SU-DHL-6 (cell line): ENCODE measurements around the gene RAN.

Experiments
- H2AFZ ChIP-seq: fragments of 200-600 bp; sonication (generic); 2 replicates; pipeline ENCODE4 v1.6.1; 2014; ENCODE audit warnings: low read depth, mild to moderate bottlenecking, moderate library complexity, mixed read lengths, antibody characterized with exemption, low read length; ENCODE audit not compliant: severe bottlenecking
- H3F3A ChIP-seq: fragments of 200-600 bp; shearing (Covaris generic); 2 replicates; pipeline ENCODE4 v1.6.0; 2016; ENCODE audit warnings: antibody characterized with exemption, mild to moderate bottlenecking; ENCODE audit not compliant: insufficient read depth
- H3K27ac ChIP-seq: fragments of 200-600 bp; sonication (generic); 2 replicates; pipeline ENCODE4 v1.5.1; 2016; ENCODE audit warnings: low read depth, mild to moderate bottlenecking, low read length, moderate library complexity, mixed read lengths
- H3K27me3 ChIP-seq: fragments of 200-600 bp; sonication (generic), shearing (Covaris generic); 2 replicates; pipeline ENCODE4 v1.6.0; 2014; ENCODE audit warnings: mild to moderate bottlenecking, low read length
- H3K36me3 ChIP-seq: fragments of 200-600 bp; sonication (generic); 2 replicates; pipeline ENCODE4 v1.6.1; 2014; ENCODE audit warnings: mild to moderate bottlenecking, low read length, mixed read lengths
- H3K4me2 ChIP-seq: fragments of 300-600, 200-600 bp; shearing (Covaris generic), sonication (generic); 2 replicates; pipeline ENCODE4 v1.6.0; 2014; ENCODE audit warnings: low read length, low read depth, mild to moderate bottlenecking; ENCODE audit not compliant: poor library complexity, severe bottlenecking
- H3K4me3 ChIP-seq: fragments of 200-600 bp; sonication (generic); 2 replicates; pipeline ENCODE4 v1.5.1; 2014; ENCODE audit warnings: antibody characterized with exemption, low read length, mild to moderate bottlenecking, mixed read lengths; ENCODE audit not compliant: insufficient read depth, poor library complexity, severe bottlenecking
- H3K79me2 ChIP-seq: fragments of 200-600 bp; sonication (generic); 2 replicates; pipeline ENCODE4 v1.6.1; 2014; ENCODE audit warnings: mild to moderate bottlenecking, low read length, moderate library complexity; ENCODE audit not compliant: insufficient read depth
- H3K9ac ChIP-seq: fragments of 200-600 bp; sonication (generic); 2 replicates; pipeline ENCODE4 v1.7.0; 2014; ENCODE audit warnings: mild to moderate bottlenecking, low read length
- H3K9me2 ChIP-seq: fragments of 200-600 bp; sonication (generic); replicated peaks from 2 replicates; pipeline ENCODE4 v1.6.1; 2014; ENCODE audit warnings: low read length; ENCODE audit not compliant: insufficient read depth
- H3K9me3 ChIP-seq: fragments of 200-600 bp; sonication (generic); 2 replicates; pipeline ENCODE4 v1.6.1; 2014; ENCODE audit warnings: low read length, mixed read lengths; ENCODE audit not compliant: insufficient read depth
- H4K20me1 ChIP-seq: fragments of 200-600 bp; sonication (generic); 2 replicates; pipeline ENCODE4 v1.6.1; 2014; ENCODE audit warnings: low read depth, mild to moderate bottlenecking, antibody characterized with exemption, low read length, moderate library complexity, mixed read lengths
- CTCF ChIP-seq: fragments of 200-600 bp; sonication (generic); IDR thresholded peaks from one replicate; pipeline ENCODE4 v1.5.1; 2017; ENCODE audit warnings: antibody characterized with exemption, mild to moderate bottlenecking, low read length, moderate library complexity; ENCODE audit not compliant: insufficient read depth, poor library complexity, severe bottlenecking
- EZH2phosphoT487 ChIP-seq: fragments of 200-600 bp; sonication (generic), shearing (Covaris generic); conservative IDR thresholded peaks from 2 replicates; pipeline ENCODE4 v1.6.1; 2018; ENCODE audit warnings: mild to moderate bottlenecking, antibody characterized with exemption, low read length, moderate library complexity, mixed read lengths

Gene RAN

GRCh38 chr12:130863298-130863697 lies 8.6 kb upstream of the RAN start:
- Histone ChIP-seq H3K27me3 (no peaks in the 10 kb centered on the region), H3K27ac (no peak overlapping the region), H4K20me1 (no peaks in the 10 kb centered on the region), H3K9me2 (no peaks in the 10 kb centered on the region), H2AFZ (no peak overlapping the region), H3F3A (no peaks in the 10 kb centered on the region), H3K9me3 (no peaks in the 10 kb centered on the region), H3K79me2 (no peaks in the 10 kb centered on the region), H3K4me2 (no peak overlapping the region), H3K4me3 (no peak overlapping the region), H3K36me3 (no peaks in the 10 kb centered on the region), H3K9ac (no peak overlapping the region)
- TF ChIP-seq CTCF, result no peak
- no peak for TF ChIP-seq EZH2phosphoT487

GRCh38 chr12:130868412-130868811 lies 3.5 kb upstream of the RAN start:
- no peak overlapping the region for H2AFZ ChIP-seq
- peaks cover 3% of the 10 kb centered on the region; the same call in 1 of the 2 replicates for H4K20me1 ChIP-seq
- H3K79me2 ChIP-seq, result peaks cover 12% of the 10 kb centered on the region
- H3K27me3 ChIP-seq, result no peaks in the 10 kb centered on the region
- H3K9ac ChIP-seq, result no peak overlapping the region
- H3K9me2 ChIP-seq, result no peaks in the 10 kb centered on the region
- H3K4me2 ChIP-seq, result no peak overlapping the region
- H3K4me3 ChIP-seq, result no peak overlapping the region
- no peak overlapping the region for H3K27ac ChIP-seq
- H3K9me3 ChIP-seq, result no peaks in the 10 kb centered on the region
- TF ChIP-seq EZH2phosphoT487 (no peak), CTCF (no peak)
- peaks cover 10% of the 10 kb centered on the region for H3K36me3 ChIP-seq
- H3F3A ChIP-seq, result peaks cover 24% of the 10 kb centered on the region

GRCh38 chr12:130870442-130871285 lies 1.2 kb upstream of the RAN start:
- H2AFZ ChIP-seq, result peak overlapping the region; percentile 96
- no peaks in the 10 kb centered on the region for H3K27me3 ChIP-seq
- peaks cover 30% of the 10 kb centered on the region for H3K79me2 ChIP-seq
- TF ChIP-seq EZH2phosphoT487 (no peak), CTCF (peak; percentile 60)
- no peaks in the 10 kb centered on the region for H3K9me2 ChIP-seq
- peaks cover 21% of the 10 kb centered on the region for H4K20me1 ChIP-seq
- H3K9ac ChIP-seq, result peak overlapping the region; percentile 84
- H3K4me3 ChIP-seq, result peak overlapping the region; percentile 63
- no peaks in the 10 kb centered on the region for H3K9me3 ChIP-seq
- peak overlapping the region; percentile 90 for H3K27ac ChIP-seq
- H3K4me2 ChIP-seq, result peak overlapping the region; percentile 82
- H3F3A ChIP-seq, result peaks cover 47% of the 10 kb centered on the region
- peaks cover 30% of the 10 kb centered on the region for H3K36me3 ChIP-seq
